SK-N-MC (cell line): ENCODE data around the gene HS2ST1.

Experiments
- EZH2 ChIP-seq: fragments of 200-600 bp; sonication (generic); IDR thresholded peaks from one replicate; pipeline ENCODE4 v1.6.1; 2017; ENCODE audit warnings: antibody characterized with exemption
- FOXP2 ChIP-seq: optimal IDR thresholded peaks from 2 replicates; pipeline ENCODE3; 2011; ENCODE audit warnings: mild to moderate bottlenecking, moderate library complexity; ENCODE audit not compliant: insufficient read depth; ENCODE audit errors: extremely low read length, control extremely low read depth
- POLR2AphosphoS5 ChIP-seq: IDR thresholded peaks from 2 replicates; pipeline ENCODE4 v1.6.1; 2012; ENCODE audit warnings: mild to moderate bottlenecking, low read depth, low read length, borderline replicate concordance

DNA sequence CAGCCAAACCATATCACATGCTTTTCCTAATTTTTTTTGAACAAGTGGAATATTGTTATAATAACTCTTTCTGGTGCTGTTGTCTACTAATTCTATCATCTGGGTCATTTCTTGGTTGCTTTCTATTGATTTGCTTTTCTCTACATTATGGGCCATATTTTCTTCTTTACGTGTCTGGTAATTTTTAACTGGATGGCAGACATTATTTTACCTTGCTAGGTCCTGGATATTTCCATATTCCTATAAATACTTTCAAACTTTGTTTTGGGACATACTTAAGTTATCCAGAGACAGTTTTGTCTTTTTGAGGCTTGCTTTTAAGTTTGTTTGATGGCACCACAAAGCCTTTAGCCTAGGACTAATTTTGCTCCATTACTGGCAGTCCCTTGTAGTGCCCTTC is 11.3 kb downstream of the HS2ST1 start:
- no peak for TF ChIP-seq EZH2
- no peak for TF ChIP-seq POLR2AphosphoS5
- no peak for TF ChIP-seq FOXP2
